ENCODE results near the gene HCFC1.

The HCFC1 gene

DNA sequence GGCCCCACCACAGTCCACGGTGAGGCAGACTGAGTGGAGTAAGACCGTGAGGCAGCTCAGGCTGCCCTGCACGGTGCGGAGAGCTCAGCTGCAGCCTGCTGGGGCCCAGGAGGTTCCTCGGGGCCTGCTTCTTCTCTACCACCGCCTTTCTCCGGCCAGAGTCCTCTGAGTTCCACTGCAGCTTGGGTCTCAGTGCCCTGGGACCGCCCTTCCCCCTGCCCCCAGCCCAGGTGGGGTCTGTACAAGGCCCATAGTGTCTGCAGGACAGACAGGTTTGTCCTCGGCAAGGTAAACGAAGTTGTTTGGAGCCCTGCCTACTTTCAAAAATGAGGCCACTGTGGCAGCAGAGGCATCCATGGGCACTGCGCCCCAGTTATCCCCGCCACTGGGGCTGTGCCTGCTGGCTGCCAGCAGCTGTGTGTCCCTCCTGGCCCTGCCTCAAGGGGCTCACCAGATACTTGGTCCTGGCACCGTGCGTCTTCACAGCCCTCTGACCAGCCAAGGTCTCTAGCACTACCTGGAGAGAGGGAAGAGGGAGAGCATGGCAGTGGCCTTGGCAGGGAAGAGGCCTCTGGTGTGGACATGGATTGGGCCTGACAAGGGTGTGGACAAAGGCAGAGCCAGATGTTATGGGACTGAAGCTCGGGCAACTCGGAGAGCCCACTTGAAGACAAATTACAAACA, 44.1 kb upstream of the HCFC1 start:
- TF ChIP-seq, protein P1, sequence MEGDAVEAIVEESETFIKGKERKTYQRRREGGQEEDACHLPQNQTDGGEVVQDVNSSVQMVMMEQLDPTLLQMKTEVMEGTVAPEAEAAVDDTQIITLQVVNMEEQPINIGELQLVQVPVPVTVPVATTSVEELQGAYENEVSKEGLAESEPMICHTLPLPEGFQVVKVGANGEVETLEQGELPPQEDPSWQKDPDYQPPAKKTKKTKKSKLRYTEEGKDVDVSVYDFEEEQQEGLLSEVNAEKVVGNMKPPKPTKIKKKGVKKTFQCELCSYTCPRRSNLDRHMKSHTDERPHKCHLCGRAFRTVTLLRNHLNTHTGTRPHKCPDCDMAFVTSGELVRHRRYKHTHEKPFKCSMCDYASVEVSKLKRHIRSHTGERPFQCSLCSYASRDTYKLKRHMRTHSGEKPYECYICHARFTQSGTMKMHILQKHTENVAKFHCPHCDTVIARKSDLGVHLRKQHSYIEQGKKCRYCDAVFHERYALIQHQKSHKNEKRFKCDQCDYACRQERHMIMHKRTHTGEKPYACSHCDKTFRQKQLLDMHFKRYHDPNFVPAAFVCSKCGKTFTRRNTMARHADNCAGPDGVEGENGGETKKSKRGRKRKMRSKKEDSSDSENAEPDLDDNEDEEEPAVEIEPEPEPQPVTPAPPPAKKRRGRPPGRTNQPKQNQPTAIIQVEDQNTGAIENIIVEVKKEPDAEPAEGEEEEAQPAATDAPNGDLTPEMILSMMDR (IDR thresholded peaks at IDR 0.05), result no peak
- no peak overlapping the region for H3K4me2 ChIP-seq (ENCODE audit: low read length)
- no peak overlapping the region for H3K27ac ChIP-seq
- no peak overlapping the region for H3K9ac ChIP-seq
- peaks cover 4% of the 10 kb centered on the region for H3K4me1 ChIP-seq
- no peaks in the 10 kb centered on the region for H3K27me3 ChIP-seq (ENCODE audit: control insufficient read depth, insufficient read depth, low read length)
- H3K4me3 ChIP-seq (ENCODE audit: low read depth, low read length), result no peak overlapping the region
- H3K36me3 ChIP-seq (ENCODE audit: control insufficient read depth, insufficient read depth, low read length), result no peaks in the 10 kb centered on the region
- H3K9me3 ChIP-seq (ENCODE audit: control insufficient read depth, low read length), result no peaks in the 10 kb centered on the region
- H2AFZ ChIP-seq, result no peak overlapping the region
- H3K79me2 ChIP-seq, result no peaks in the 10 kb centered on the region

DNA sequence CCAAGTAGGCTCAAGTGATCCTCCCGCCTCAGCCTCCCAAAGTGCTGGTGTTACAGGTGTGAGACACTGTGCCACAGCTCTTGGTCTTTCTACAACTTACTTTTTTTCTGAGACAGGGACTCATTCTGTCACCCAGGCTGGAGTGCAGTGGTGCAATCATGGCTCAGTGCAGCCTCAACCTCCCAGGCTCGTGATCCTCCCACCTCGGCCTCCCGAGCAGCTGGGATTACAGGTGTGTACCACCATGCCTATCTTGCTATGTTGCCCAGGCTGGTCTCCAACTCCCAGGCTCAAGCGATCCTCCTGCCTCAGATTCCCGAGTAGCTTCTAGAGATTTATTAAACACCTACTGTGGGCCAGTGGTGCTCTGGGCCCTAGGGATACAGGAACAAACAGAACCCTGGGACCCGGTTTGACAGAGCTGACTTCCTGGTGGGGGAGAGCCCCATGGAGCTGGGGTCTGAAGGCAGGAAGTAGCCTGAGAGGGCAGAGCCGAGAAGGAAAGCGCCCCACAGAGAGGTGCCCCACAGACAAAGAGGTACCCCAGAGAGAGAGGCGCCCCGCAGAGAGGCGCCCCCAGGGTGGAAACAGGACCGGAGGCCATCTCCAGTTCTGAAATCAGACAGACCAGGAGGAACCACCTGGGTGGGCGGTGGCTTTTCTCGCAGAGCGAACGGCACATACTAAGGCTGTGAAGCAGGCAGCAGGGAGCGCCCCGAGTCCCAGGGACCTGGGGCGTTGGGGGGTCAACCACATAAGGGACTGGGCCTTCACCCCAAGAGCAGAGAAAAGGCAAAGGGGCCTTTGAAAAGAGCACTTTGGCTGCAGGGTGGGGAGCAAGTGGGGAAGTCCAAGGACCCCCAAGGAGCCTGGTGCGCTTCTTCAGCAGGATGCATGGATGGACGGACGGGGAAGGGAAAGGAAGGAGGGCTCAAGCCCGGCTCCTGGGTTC, 43.1 kb upstream of the HCFC1 start:
- Histone ChIP-seq H3K4me1 (no peaks in the 10 kb centered on the region), H2AFZ (no peak overlapping the region), H3K79me2 (no peaks in the 10 kb centered on the region), H3K4me2 (ENCODE audit: low read length) (no peak overlapping the region), H3K4me3 (ENCODE audit: low read depth, low read length) (no peak overlapping the region), H3K27ac (no peak overlapping the region), H3K9me3 (ENCODE audit: control insufficient read depth, low read length) (no peaks in the 10 kb centered on the region), H3K9ac (no peak overlapping the region), H3K36me3 (ENCODE audit: control insufficient read depth, insufficient read depth, low read length) (no peaks in the 10 kb centered on the region), H3K27me3 (ENCODE audit: control insufficient read depth, insufficient read depth, low read length) (no peaks in the 10 kb centered on the region)
- TF ChIP-seq, protein P1 (IDR thresholded peaks at IDR 0.05), result no peak

DNA sequence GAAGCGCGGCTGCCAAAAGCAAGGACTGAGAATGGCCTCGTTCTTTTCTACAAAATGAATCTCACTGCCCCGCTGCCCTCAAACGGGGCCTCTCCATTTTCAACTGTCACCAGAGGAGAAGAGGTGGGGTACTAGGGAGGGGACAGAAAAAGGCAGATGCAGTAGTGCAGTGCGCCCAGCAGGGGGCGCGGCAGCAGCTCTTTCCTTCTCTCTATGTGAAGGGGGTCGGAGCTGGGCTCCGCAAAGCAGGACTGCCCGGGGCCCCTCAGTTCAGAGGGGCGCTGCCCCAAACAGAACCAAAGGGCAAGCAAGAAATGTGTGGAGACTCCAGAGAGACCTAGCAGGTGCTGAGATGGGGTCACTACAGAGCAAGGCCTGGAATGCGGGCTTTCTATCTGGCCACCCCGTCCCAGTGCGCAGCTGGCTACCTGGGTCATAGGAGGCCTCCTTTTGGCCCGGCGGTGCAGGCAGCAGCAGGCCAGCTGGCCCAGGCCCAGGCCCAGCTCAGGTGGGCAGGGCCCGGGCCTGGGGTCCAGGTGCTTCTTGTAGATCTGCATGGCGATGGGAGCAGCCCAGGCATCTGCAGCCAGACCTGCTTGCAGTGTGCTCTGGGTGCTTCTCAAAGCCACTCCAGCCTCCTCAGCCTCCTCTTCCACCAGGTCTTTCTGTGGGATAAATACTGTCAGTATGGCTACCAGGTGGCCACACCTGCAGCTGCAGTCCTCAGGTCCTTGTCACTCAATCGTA, 42.2 kb upstream of the HCFC1 start:
- H3K4me3 ChIP-seq (ENCODE audit: low read depth, low read length), result no peak overlapping the region
- H3K27me3 ChIP-seq (ENCODE audit: control insufficient read depth, insufficient read depth, low read length), result no peaks in the 10 kb centered on the region
- no peaks in the 10 kb centered on the region for H3K4me1 ChIP-seq
- H3K79me2 ChIP-seq, result no peaks in the 10 kb centered on the region
- no peak overlapping the region for H3K9ac ChIP-seq
- no peak overlapping the region for H3K27ac ChIP-seq
- no peaks in the 10 kb centered on the region for H3K36me3 ChIP-seq (ENCODE audit: control insufficient read depth, insufficient read depth, low read length)
- H2AFZ ChIP-seq, result no peak overlapping the region
- TF ChIP-seq, protein P1 (IDR thresholded peaks at IDR 0.05), result peak; percentile 81
- H3K4me2 ChIP-seq (ENCODE audit: low read length), result no peak overlapping the region
- no peaks in the 10 kb centered on the region for H3K9me3 ChIP-seq (ENCODE audit: control insufficient read depth, low read length)

DNA sequence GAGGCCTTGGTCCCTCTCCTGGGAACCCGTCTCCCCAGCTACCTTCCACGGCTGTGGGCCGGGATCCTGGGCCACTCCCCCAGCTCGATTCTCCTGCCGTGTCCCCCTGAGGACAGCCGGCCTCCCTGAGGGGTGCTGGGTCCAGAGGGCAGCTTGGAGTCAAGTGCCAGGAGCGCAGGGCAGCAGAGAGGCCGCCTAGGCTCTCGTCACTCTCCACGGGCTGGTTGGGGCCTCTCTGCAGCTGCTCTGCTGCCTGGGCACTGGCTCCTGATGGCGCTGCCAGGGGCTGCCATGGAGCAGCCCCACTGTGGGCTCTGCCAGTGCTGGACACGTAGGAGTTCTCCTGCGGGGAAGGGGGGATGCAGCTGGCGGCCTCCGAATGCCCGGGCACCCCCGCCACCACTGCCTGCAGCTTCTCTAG, 41.4 kb upstream of the HCFC1 start:
- no peaks in the 10 kb centered on the region for H3K79me2 ChIP-seq
- no peak overlapping the region for H3K9ac ChIP-seq
- no peak overlapping the region for H3K27ac ChIP-seq
- H3K36me3 ChIP-seq (ENCODE audit: control insufficient read depth, insufficient read depth, low read length), result no peaks in the 10 kb centered on the region
- H3K4me3 ChIP-seq (ENCODE audit: low read depth, low read length), result no peak overlapping the region
- no peaks in the 10 kb centered on the region for H3K4me1 ChIP-seq
- H3K4me2 ChIP-seq (ENCODE audit: low read length), result no peak overlapping the region
- H3K9me3 ChIP-seq (ENCODE audit: control insufficient read depth, low read length), result no peaks in the 10 kb centered on the region
- no peaks in the 10 kb centered on the region for H3K27me3 ChIP-seq (ENCODE audit: control insufficient read depth, insufficient read depth, low read length)
- H2AFZ ChIP-seq, result no peak overlapping the region
- TF ChIP-seq, protein P1 (IDR thresholded peaks at IDR 0.05), result no peak
